Measurements from ENCODE around the gene FAM98C. TPM values are rescaled to one million over a fixed set of nuclear protein-coding genes. Genes with fewer than 3 reads are reported as not detected.

The FAM98C gene
- total RNA-seq, 4 donors from 2014 or later: 22.1 to 36.5 (median 23.9) TPM

GRCh38 chr19:38386971-38387549 is 15.8 kb upstream of the FAM98C start:
- intact Hi-C loops (cut with DNase I): no loop called here
- peak overlapping the region in 1 of 3 donors; percentile 51 for H3K27ac ChIP-seq
- no peaks in the 10 kb centered on the region for H3K9me3 ChIP-seq
- DNase-seq: no peak
- H3K27me3 ChIP-seq: no peaks in the 10 kb centered on the region
- H3K36me3 ChIP-seq: peaks cover 15 to 17% of the 10 kb centered on the region in 2 donors
- H3K4me1 ChIP-seq: peaks cover 26% of the 10 kb centered on the region in 2 donors
- WGBS, 2 donors: 11% methylated on average over 10 to 11 of the region's 36 CpGs
- H3K4me3 ChIP-seq (replicated peaks in 1 of 3): peak overlapping the region in 1 of 3 donors; percentile 71
- TF ChIP-seq CTCF (IDR thresholded peaks at IDR 0.05): no peak

GRCh38 chr19:38387550-38388348 is 15.1 kb upstream of the FAM98C start, which contains the start of gene GGN:
GGN (minus strand) TSS chr19:38388034; CDS start chr19:38387261, 773 bp downstream.
- DNase-seq: peak; percentile 95 to 96
- no peaks in the 10 kb centered on the region for H3K27me3 ChIP-seq
- peak within 1 kb of the TSS; percentile 68 to 84 (median 80) for H3K27ac ChIP-seq
- TF ChIP-seq POLR2A (IDR thresholded peaks at IDR 0.05) (peak in 1 of 2 donors; percentile 66), CTCF (IDR thresholded peaks at IDR 0.05) (no peak)
- H3K9me3 ChIP-seq: no peaks in the 10 kb centered on the region
- WGBS, 2 donors: 2% methylated on average over 47 to 48 of the region's 51 CpGs
- peak within 1 kb of the TSS; percentile 14 to 71 (median 16) for H3K4me3 ChIP-seq (replicated peaks in 1 of 3)
- intact Hi-C loops (cut with DNase I): no loop called here
- peaks cover 8 to 10% of the 10 kb centered on the region in 2 donors for H3K36me3 ChIP-seq
- H3K4me1 ChIP-seq: peaks cover 26% of the 10 kb centered on the region in 2 donors

GRCh38 chr19:38388349-38389100 is 14.4 kb upstream of the FAM98C start, which contains the start of gene SPRED3:
SPRED3 (plus strand) TSS chr19:38388697; CDS start chr19:38390303, 1,606 bp downstream.
- H3K9me3 ChIP-seq: no peaks in the 10 kb centered on the region
- intact Hi-C loops (cut with DNase I): no loop called here
- H3K27ac ChIP-seq: peak within 1 kb of the TSS; percentile 68 to 84 (median 80)
- peaks cover 26% of the 10 kb centered on the region in 2 donors for H3K4me1 ChIP-seq
- 1 to 2% methylated on average over 8 to 15 of the region's 46 CpGs for WGBS, 2 donors
- H3K27me3 ChIP-seq: no peaks in the 10 kb centered on the region
- no peak for TF ChIP-seq CTCF (IDR thresholded peaks at IDR 0.05)
- TF ChIP-seq POLR2A (IDR thresholded peaks at IDR 0.05): no peak
- peak; percentile 71 to 82 for DNase-seq
- peaks cover under 1 to 3% of the 10 kb centered on the region in 2 donors for H3K36me3 ChIP-seq
- H3K4me3 ChIP-seq (replicated peaks in 1 of 3): peak within 1 kb of the TSS; percentile 14 to 71 (median 16)

GRCh38 chr19:38389101-38389925 is 13.6 kb upstream of the FAM98C start:
- H3K4me3 ChIP-seq (replicated peaks in 1 of 3): peak overlapping the region in 1 of 3 donors; percentile 71
- no peaks in the 10 kb centered on the region for H3K27me3 ChIP-seq
- 17 to 21% methylated on average over 18 to 19 of the region's 28 CpGs for WGBS, 2 donors
- no peaks in the 10 kb centered on the region for H3K36me3 ChIP-seq
- no peaks in the 10 kb centered on the region for H3K9me3 ChIP-seq
- peak in 1 of 2 donors; percentile 27 for DNase-seq
- H3K27ac ChIP-seq: peak overlapping the region; percentile 28 to 84 (median 80)
- TF ChIP-seq CTCF (IDR thresholded peaks at IDR 0.05): no peak
- no peak for TF ChIP-seq POLR2A (IDR thresholded peaks at IDR 0.05)
- peaks cover 26% of the 10 kb centered on the region in 2 donors for H3K4me1 ChIP-seq
- intact Hi-C loops (cut with DNase I): no loop called here

All from thyroid gland (tissue), 4 donors.